Measurements from ENCODE around the gene CAMK1D.

DNA sequence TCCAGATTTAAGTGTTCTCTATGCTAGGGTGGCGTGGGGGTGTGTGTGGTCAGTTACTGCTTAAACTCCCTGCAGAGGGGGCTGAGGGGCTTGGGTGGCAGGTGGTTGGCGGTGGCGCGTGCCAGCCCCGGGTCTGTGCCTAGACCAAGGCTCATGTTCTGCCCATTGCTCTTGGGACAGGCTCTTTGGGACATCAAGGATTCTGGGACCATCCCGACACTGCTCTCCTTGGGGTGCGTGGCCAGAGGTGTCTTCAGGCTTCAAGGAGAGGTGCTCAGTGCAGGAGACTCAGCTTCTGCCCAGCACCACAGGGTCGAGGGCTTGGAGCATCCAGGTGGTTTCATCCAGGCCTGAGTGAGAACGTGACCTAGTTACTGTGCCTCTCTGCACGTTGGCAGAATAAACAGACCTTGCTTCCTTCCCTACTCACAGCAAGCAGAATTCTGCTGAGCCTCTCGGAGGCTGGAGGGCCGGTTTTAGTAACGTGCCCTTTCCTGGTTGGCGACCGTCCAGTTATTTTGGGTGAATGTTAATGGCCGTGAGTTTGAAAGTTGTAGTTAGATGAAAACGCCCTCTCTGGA, 39.9 kb downstream of the CAMK1D start:
- TF ChIP-seq POLR2A (IDR thresholded peaks at IDR 0.05): no peak
- TF ChIP-seq, protein P1, sequence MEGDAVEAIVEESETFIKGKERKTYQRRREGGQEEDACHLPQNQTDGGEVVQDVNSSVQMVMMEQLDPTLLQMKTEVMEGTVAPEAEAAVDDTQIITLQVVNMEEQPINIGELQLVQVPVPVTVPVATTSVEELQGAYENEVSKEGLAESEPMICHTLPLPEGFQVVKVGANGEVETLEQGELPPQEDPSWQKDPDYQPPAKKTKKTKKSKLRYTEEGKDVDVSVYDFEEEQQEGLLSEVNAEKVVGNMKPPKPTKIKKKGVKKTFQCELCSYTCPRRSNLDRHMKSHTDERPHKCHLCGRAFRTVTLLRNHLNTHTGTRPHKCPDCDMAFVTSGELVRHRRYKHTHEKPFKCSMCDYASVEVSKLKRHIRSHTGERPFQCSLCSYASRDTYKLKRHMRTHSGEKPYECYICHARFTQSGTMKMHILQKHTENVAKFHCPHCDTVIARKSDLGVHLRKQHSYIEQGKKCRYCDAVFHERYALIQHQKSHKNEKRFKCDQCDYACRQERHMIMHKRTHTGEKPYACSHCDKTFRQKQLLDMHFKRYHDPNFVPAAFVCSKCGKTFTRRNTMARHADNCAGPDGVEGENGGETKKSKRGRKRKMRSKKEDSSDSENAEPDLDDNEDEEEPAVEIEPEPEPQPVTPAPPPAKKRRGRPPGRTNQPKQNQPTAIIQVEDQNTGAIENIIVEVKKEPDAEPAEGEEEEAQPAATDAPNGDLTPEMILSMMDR (IDR thresholded peaks at IDR 0.05): no peak
